ENCODE data around the gene PCA3. TPM values are rescaled to one million over a fixed set of nuclear protein-coding genes. Genes with fewer than 3 reads are reported as not detected.

Gene PCA3
- polyA plus RNA-seq, 1 of the 3 experiments (the other 2 are of a cell fraction): 0.21 TPM

GRCh38 chr9:76789840-76790239, 25.6 kb downstream of the PCA3 start:
- H3K27ac ChIP-seq (ENCODE audit: low read depth in 2 of 2, low read length in 1 of 2): no peak overlapping the region
- no peaks in the 10 kb centered on the region for H3K4me1 ChIP-seq (ENCODE audit: control insufficient read depth in 1 of 2, insufficient read depth in 2 of 2, low read depth in 1 of 2, low read length in 1 of 2)
- H3F3A ChIP-seq (replicated peaks; ENCODE audit: insufficient read depth): no peaks in the 10 kb centered on the region
- H3K4me3 ChIP-seq (ENCODE audit: low read depth in 2 of 2, low read length in 1 of 2): no peak overlapping the region
- 0% methylated on average over 1 of the region's 1 CpG for WGBS (ENCODE audit: low lambda C conversion rate)
- no peak for DNase-seq
- H3K9me2 ChIP-seq: no peaks in the 10 kb centered on the region
- ChIA-PET POLR2A (no interaction called here), CTCF (no interaction called here)
- H4K20me1 ChIP-seq (ENCODE audit: insufficient read depth): no peaks in the 10 kb centered on the region
- TF ChIP-seq EZH2phosphoT487 (IDR thresholded peaks at IDR 0.05; ENCODE audit: borderline replicate concordance, low read depth) (no peak), RXRA (IDR thresholded peaks at IDR 0.05; ENCODE audit: borderline replicate concordance, low read depth) (no peak), PBX3 (IDR thresholded peaks at IDR 0.05) (no peak)
- no peaks in the 10 kb centered on the region for H3K79me2 ChIP-seq (ENCODE audit: insufficient read depth)
- H2AFZ ChIP-seq (ENCODE audit: low read depth): no peak overlapping the region
- no peak overlapping the region for H3K9ac ChIP-seq
- no peaks in the 10 kb centered on the region for H3K36me3 ChIP-seq (replicated peaks in 1 of 2; ENCODE audit: control insufficient read depth in 1 of 2, insufficient read depth in 2 of 2, low read length in 1 of 2)
- no peak overlapping the region for H3K4me2 ChIP-seq
- peaks cover 12% of the 10 kb centered on the region; the same call in 1 of the 2 replicates for H3K27me3 ChIP-seq (ENCODE audit: insufficient read depth)
- H3K9me3 ChIP-seq: no peaks in the 10 kb centered on the region

- no peak for DNase-seq
- no peak overlapping the region for H3K9ac ChIP-seq
- CTCF ChIA-PET: no interaction called here
- no peaks in the 10 kb centered on the region for H3K79me2 ChIP-seq (ENCODE audit: insufficient read depth)
- H3F3A ChIP-seq (replicated peaks; ENCODE audit: insufficient read depth): no peaks in the 10 kb centered on the region
- no peaks in the 10 kb centered on the region for H3K9me2 ChIP-seq
- H2AFZ ChIP-seq (ENCODE audit: low read depth): no peak overlapping the region
- no peaks in the 10 kb centered on the region for H3K4me1 ChIP-seq (ENCODE audit: control insufficient read depth in 1 of 2, insufficient read depth in 2 of 2, low read depth in 1 of 2, low read length in 1 of 2)
- H3K9me3 ChIP-seq: no peaks in the 10 kb centered on the region
- H3K27ac ChIP-seq (ENCODE audit: low read depth in 2 of 2, low read length in 1 of 2): no peak overlapping the region
- no peak overlapping the region for H3K4me2 ChIP-seq
- no peak for TF ChIP-seq ELF1 (IDR thresholded peaks at IDR 0.05)
- no peak for TF ChIP-seq RCOR1 (IDR thresholded peaks at IDR 0.05; ENCODE audit: low read length)
- no peak for TF ChIP-seq ZBTB33 (IDR thresholded peaks at IDR 0.05; ENCODE audit: borderline replicate concordance, low read depth)
- no peak for TF ChIP-seq JUND (IDR thresholded peaks at IDR 0.05)
- TF ChIP-seq CHD2 (IDR thresholded peaks at IDR 0.05; ENCODE audit: low read length, partially characterized antibody): no peak
- TF ChIP-seq TAF1 (IDR thresholded peaks at IDR 0.05; ENCODE audit: borderline replicate concordance, low read depth, low read length): no peak
- no peak for TF ChIP-seq RFX5 (IDR thresholded peaks at IDR 0.05; ENCODE audit: low read length)
- H3K36me3 ChIP-seq (replicated peaks in 1 of 2; ENCODE audit: control insufficient read depth in 1 of 2, insufficient read depth in 2 of 2, low read length in 1 of 2): no peaks in the 10 kb centered on the region
- WGBS (ENCODE audit: low lambda C conversion rate): 48% methylated on average over 15 of the region's 15 CpGs
- POLR2A ChIA-PET: no interaction called here
- H3K27me3 ChIP-seq (ENCODE audit: insufficient read depth): peaks cover 34% of the 10 kb centered on the region
- H4K20me1 ChIP-seq (ENCODE audit: insufficient read depth): no peaks in the 10 kb centered on the region
- no peak overlapping the region for H3K4me3 ChIP-seq (ENCODE audit: low read depth in 2 of 2, low read length in 1 of 2)
Measured at GRCh38 chr9:76793784-76794431, 29.7 kb downstream of the PCA3 start.

All from SK-N-SH (cell line).